HepG2 (cell line): Measurements from ENCODE around the gene PROC. TPM values are rescaled to one million over a fixed set of nuclear protein-coding genes. Genes with fewer than 3 reads are reported as not detected.

Source experiments
- AGO1 ChIP-seq: fragments of 200-400 bp; formaldehyde crosslinking; IDR thresholded peaks from 2 replicates; pipeline ENCODE4 v1.6.1; 2017; ENCODE audit warnings: mild to moderate bottlenecking, low read depth, low read length, moderate library complexity; ENCODE audit not compliant: poor library complexity, severe bottlenecking
- ATRX ChIP-seq: sonication (generic); formaldehyde crosslinking; IDR thresholded peaks from 2 replicates; pipeline ENCODE4 v1.4.0; 2020; ENCODE audit warnings: missing genetic modification reagents, borderline replicate concordance
- CBFB ChIP-seq: sonication (generic); formaldehyde crosslinking; IDR thresholded peaks from 2 replicates; pipeline ENCODE4 v1.4.0; 2020; ENCODE audit warnings: missing genetic modification reagents
- ETV6 ChIP-seq: sonication (generic); formaldehyde crosslinking; conservative IDR thresholded peaks from 2 replicates; pipeline ENCODE4 v1.4.0; 2020; ENCODE audit warnings: missing genetic modification reagents
- GATAD2A ChIP-seq: IDR thresholded peaks from 2 replicates; pipeline ENCODE4 v1.6.1; 2016
- IKZF1 ChIP-seq: fragments of 450-650 bp; IDR thresholded peaks from 2 replicates; pipeline ENCODE4 v1.7.1; 2016
- JUND ChIP-seq: sonication (generic); formaldehyde crosslinking; IDR thresholded peaks from 2 replicates; pipeline ENCODE4 v1.8.0; 2022; ENCODE audit warnings: mild to moderate bottlenecking, missing genetic modification reagents
- NCOA5 ChIP-seq: sonication (generic); formaldehyde crosslinking; IDR thresholded peaks from 2 replicates; pipeline ENCODE4 v1.4.0; 2020; ENCODE audit warnings: missing genetic modification reagents
- NCOR1 ChIP-seq: fragments of 200-600 bp; sonication (generic); IDR thresholded peaks from 2 replicates; pipeline ENCODE4 v1.7.0; 2017; ENCODE audit warnings: antibody characterized with exemption, low read length, borderline replicate concordance
- NFE2L2 ChIP-seq: fragments of 150-350 bp; IDR thresholded peaks from 2 replicates; pipeline ENCODE4 v1.6.1; 2014; ENCODE audit warnings: low read length
- RFX1 ChIP-seq: fragments of 450-650 bp; IDR thresholded peaks from 2 replicates; pipeline ENCODE4 v1.6.1; 2017
- ZFY ChIP-seq: sonication (generic); formaldehyde crosslinking; IDR thresholded peaks from 2 replicates; pipeline ENCODE4 v1.4.0; 2020; ENCODE audit warnings: missing genetic modification reagents
- ZNF264 ChIP-seq: sonication (generic); formaldehyde crosslinking; IDR thresholded peaks from 2 replicates; pipeline ENCODE4 v1.4.0; 2020; ENCODE audit warnings: missing genetic modification reagents
- ZNF335 ChIP-seq: sonication (generic); formaldehyde crosslinking; IDR thresholded peaks from 2 replicates; pipeline ENCODE4 v1.4.0; 2020; ENCODE audit warnings: missing genetic modification reagents
- ZNF567 ChIP-seq: sonication (generic); formaldehyde crosslinking; IDR thresholded peaks from 2 replicates; pipeline ENCODE4 v1.8.1; 2023; ENCODE audit warnings: mild to moderate bottlenecking, missing genetic modification reagents, borderline replicate concordance
- ZNF589 ChIP-seq: sonication (generic); formaldehyde crosslinking; conservative IDR thresholded peaks from 2 replicates; pipeline ENCODE4 v1.8.0; 2022; ENCODE audit warnings: mild to moderate bottlenecking, moderate library complexity, missing genetic modification reagents
- ZNF674 ChIP-seq: sonication (generic); formaldehyde crosslinking; IDR thresholded peaks from 2 replicates; pipeline ENCODE4 v1.5.0; 2020; ENCODE audit warnings: low read depth, mild to moderate bottlenecking, missing genetic modification reagents
- ZSCAN20 ChIP-seq: sonication (generic); formaldehyde crosslinking; IDR thresholded peaks from 2 replicates; pipeline ENCODE4 v1.4.0; 2020; ENCODE audit warnings: missing genetic modification reagents, mild to moderate bottlenecking, borderline replicate concordance
- polyA plus RNA-seq, 8 experiments: library from polyadenylated mRNA; depleted of rRNA in 3 of 8; stranded (reverse) in 7 of 8; unstranded in 1 of 8; fragments of >200 nt; fragmentation: Illumina TruSeq in 4 of 8; extraction: Trizol in 4 of 8; gene quantifications; 2 replicates each; pipeline versions ENCODE4 v1.2.1 to v1.2.3, GENCODE V29; 2011 to 2016; ENCODE audit warnings: low read depth in 4 of 8, missing spikeins in 1 of 8, mixed read lengths in 1 of 8; ENCODE audit not compliant: insufficient read depth in 1 of 8
- total RNA-seq, 5 experiments: library from RNA; depleted of rRNA; stranded (reverse); fragments of >200 nt; fragmentation: Illumina TruSeq; extraction: Trizol; gene quantifications; 2 replicates each; pipeline ENCODE4 v1.2.3, GENCODE V29; 2016; ENCODE audit warnings: low read depth in 1 of 5
- TF ChIP-seq, protein P1 (sequence below): sonication (generic); formaldehyde crosslinking; IDR thresholded peaks from 2 replicates; pipeline ENCODE4 v1.5.0; 2020; ENCODE audit warnings: missing genetic modification reagents
- TF ChIP-seq, protein P2 (sequence below): sonication (generic); formaldehyde crosslinking; IDR thresholded peaks from 2 replicates; pipeline ENCODE4 v1.5.0; 2020; ENCODE audit warnings: missing genetic modification reagents
- TF ChIP-seq, protein P3 (sequence below): sonication (generic); formaldehyde crosslinking; IDR thresholded peaks from 2 replicates; pipeline ENCODE4 v1.5.0; 2020; ENCODE audit warnings: missing genetic modification reagents, mild to moderate bottlenecking, borderline replicate concordance
- TF ChIP-seq, protein P4 (sequence below): sonication (generic); formaldehyde crosslinking; IDR thresholded peaks from 2 replicates; pipeline ENCODE4 v1.4.0; 2020; ENCODE audit warnings: missing genetic modification reagents
- TF ChIP-seq, protein P5 (sequence below): sonication (generic); formaldehyde crosslinking; IDR thresholded peaks from 2 replicates; pipeline ENCODE4 v1.8.0; 2022; ENCODE audit warnings: missing genetic modification reagents, mild to moderate bottlenecking, inconsistent platforms, borderline replicate concordance

Gene PROC
- total and polyA plus RNA-seq, 2 of the 13 experiments (the other 11 are each of a cell fraction or from before 2014, with no cell fraction given), result 134 to 185 TPM

DNA sequence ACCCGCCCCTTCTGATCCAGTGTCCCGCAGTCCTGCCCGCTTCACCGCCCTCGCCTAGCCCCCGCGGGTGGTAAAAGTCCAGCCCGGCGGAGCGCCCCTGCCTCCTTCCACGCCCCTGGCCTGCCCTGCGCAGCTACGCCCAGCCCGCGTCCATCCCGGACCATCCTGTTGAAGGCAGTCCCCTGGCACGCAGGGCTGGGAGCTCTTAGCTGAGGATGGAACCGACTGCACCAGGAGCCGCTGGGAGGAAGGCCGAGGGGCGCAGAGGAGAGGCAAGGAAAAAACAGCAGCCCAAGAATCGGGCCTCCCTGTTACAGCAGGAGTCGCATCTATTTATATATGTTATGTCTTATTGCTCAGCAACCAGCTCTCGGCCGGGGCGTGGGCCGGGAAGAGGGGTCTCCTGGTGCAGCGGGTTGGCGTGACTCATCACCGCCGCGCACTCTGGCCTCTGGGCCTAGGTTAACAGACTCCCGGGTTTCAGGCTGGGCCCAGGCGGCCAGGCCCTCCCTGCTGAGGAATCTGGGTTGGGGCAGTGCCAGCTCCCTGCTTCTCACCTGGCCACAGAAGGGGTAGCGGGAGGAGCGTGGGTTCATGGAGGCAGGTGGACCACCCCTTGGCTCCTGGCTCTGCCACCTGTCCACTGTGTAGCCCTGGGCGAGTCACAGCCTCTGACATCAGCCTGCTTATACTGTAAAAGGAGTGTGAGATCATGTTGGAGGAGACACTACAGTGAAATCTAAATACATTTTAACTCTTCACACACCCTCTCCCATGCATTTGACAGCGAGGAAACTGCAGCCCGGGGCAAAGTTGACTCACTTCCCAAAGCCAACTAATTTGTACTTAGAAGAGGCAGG lies 17.1 kb upstream of the PROC start (continued):
- TF ChIP-seq AGO1, result no peak
- TF ChIP-seq ZNF567 (CRISPR knock-in tag), result no peak
- no peak for TF ChIP-seq ZNF674 (CRISPR knock-in tag)
- TF ChIP-seq, protein P1, sequence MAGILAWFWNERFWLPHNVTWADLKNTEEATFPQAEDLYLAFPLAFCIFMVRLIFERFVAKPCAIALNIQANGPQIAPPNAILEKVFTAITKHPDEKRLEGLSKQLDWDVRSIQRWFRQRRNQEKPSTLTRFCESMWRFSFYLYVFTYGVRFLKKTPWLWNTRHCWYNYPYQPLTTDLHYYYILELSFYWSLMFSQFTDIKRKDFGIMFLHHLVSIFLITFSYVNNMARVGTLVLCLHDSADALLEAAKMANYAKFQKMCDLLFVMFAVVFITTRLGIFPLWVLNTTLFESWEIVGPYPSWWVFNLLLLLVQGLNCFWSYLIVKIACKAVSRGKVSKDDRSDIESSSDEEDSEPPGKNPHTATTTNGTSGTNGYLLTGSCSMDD (CRISPR knock-in tag), result no peak
- TF ChIP-seq CBFB (CRISPR knock-in tag), result no peak
- TF ChIP-seq NFE2L2, result peak; percentile 6
- TF ChIP-seq ZSCAN20 (CRISPR knock-in tag), result no peak
- peak; percentile 24; the same call in 1 of the 2 replicates for TF ChIP-seq GATAD2A (CRISPR knock-in tag)
- TF ChIP-seq ZNF264 (CRISPR knock-in tag), result no peak
- TF ChIP-seq, protein P2, sequence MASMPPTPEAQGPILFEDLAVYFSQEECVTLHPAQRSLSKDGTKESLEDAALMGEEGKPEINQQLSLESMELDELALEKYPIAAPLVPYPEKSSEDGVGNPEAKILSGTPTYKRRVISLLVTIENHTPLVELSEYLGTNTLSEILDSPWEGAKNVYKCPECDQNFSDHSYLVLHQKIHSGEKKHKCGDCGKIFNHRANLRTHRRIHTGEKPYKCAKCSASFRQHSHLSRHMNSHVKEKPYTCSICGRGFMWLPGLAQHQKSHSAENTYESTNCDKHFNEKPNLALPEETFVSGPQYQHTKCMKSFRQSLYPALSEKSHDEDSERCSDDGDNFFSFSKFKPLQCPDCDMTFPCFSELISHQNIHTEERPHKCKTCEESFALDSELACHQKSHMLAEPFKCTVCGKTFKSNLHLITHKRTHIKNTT (CRISPR knock-in tag), result no peak
- TF ChIP-seq, protein P3, sequence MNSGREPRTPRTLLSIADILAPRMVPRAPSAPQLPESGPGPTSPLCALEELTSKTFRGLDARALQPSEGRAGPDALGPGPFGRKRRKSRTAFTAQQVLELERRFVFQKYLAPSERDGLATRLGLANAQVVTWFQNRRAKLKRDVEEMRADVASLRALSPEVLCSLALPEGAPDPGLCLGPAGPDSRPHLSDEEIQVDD, result no peak
- TF ChIP-seq JUND, result no peak
- TF ChIP-seq ZNF335 (CRISPR knock-in tag), result no peak
- TF ChIP-seq NCOR1, result no peak
- TF ChIP-seq NCOA5 (CRISPR knock-in tag), result no peak
- peak; percentile 84 for TF ChIP-seq ZFY (CRISPR knock-in tag)
- peak; percentile 7; the same call in 1 of the 2 replicates for TF ChIP-seq RFX1
- no peak for TF ChIP-seq ZNF589 (CRISPR knock-in tag)
- no peak for TF ChIP-seq ETV6 (CRISPR knock-in tag)
- TF ChIP-seq, protein P4, sequence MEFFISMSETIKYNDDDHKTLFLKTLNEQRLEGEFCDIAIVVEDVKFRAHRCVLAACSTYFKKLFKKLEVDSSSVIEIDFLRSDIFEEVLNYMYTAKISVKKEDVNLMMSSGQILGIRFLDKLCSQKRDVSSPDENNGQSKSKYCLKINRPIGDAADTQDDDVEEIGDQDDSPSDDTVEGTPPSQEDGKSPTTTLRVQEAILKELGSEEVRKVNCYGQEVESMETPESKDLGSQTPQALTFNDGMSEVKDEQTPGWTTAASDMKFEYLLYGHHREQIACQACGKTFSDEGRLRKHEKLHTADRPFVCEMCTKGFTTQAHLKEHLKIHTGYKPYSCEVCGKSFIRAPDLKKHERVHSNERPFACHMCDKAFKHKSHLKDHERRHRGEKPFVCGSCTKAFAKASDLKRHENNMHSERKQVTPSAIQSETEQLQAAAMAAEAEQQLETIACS, result no peak
- TF ChIP-seq IKZF1, result no peak
- TF ChIP-seq, protein P5, sequence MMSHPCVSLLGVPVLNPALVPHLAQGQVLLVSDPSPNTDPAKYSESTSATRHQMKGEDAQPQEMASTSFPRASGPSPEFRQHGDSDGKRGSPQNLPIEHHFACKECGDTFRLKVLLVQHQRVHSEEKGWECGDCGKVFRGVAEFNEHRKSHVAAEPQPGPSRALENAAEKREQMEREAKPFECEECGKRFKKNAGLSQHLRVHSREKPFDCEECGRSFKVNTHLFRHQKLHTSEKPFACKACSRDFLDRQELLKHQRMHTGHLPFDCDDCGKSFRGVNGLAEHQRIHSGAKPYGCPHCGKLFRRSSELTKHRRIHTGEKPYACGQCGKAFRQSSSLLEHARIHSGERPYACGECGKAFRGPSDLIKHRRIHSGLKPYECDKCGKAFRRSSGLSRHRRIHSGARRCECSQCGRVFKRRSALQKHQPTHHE (CRISPR knock-in tag), result no peak
- TF ChIP-seq ATRX (CRISPR knock-in tag), result no peak
